Vagina (tissue), 2 donors: ENCODE data around the gene PTPN21. TPM values are rescaled to one million over a fixed set of nuclear protein-coding genes. Genes with fewer than 3 reads are reported as not detected.
A peak's percentile ranks its signal among the peaks of the same experiment; 100 is the strongest.

ENCODE experiments used
- DNase-seq, 2 donors: peaks; one replicate each; pipeline ENCODE4 v3.0.0-alpha.2; 2017; ENCODE audit errors: extremely low spot score in 2 of 2
- H3K27ac ChIP-seq: fragments of 200-600 bp; sonication (generic); one replicate; pipeline ENCODE4 v1.5.1; 2019
- H3K27me3 ChIP-seq: fragments of 200-600 bp; sonication (generic); one replicate; pipeline ENCODE4 v1.5.1; 2019
- H3K36me3 ChIP-seq, 2 donors: fragments of 200-600 bp; sonication (generic); one replicate each; pipeline ENCODE4 v1.5.1; 2017 to 2019
- H3K4me1 ChIP-seq: fragments of 200-600 bp; sonication (generic); one replicate; pipeline ENCODE4 v1.5.1; 2019
- H3K4me3 ChIP-seq, 2 donors: fragments of 200-600 bp; sonication (generic); 1 replicate in 1 of 2; 2 replicates in 1 of 2; pipeline ENCODE4 v1.5.1; 2016 to 2019
- H3K9me3 ChIP-seq: fragments of 200-600 bp; sonication (generic); one replicate; pipeline ENCODE4 v1.5.1; 2019
- CTCF ChIP-seq, 3 experiments: fragments of 450-650 bp in 2 of 3; fragments of 200-600 bp in 1 of 3; sonication (generic) in 1 of 3; IDR thresholded peaks; one replicate each; pipeline ENCODE4 v1.5.1; 2017 to 2019; ENCODE audit warnings: antibody characterized with exemption in 3 of 3, mild to moderate bottlenecking in 2 of 3, moderate library complexity in 2 of 3
- POLR2A ChIP-seq, 2 donors: fragments of 450-650 bp; IDR thresholded peaks; one replicate each; pipeline ENCODE4 v1.6.1; 2017; ENCODE audit warnings: antibody characterized with exemption in 2 of 2, mild to moderate bottlenecking in 2 of 2, moderate library complexity in 2 of 2
- POLR2AphosphoS5 ChIP-seq, 2 donors: sonication (generic); formaldehyde crosslinking; IDR thresholded peaks; one replicate each; pipeline ENCODE4 v1.9.0; 2017; ENCODE audit warnings: antibody characterized with exemption in 2 of 2, mild to moderate bottlenecking in 2 of 2, low read depth in 1 of 2; ENCODE audit not compliant: insufficient read depth in 1 of 2
- intact Hi-C: fragments of 100-400 bp; cut with DNase I; formaldehyde crosslinking; loops from one replicate; pipeline ENCODE4 v1.15.1; 2023
- total RNA-seq: library from RNA; depleted of rRNA; stranded (reverse); fragments of >200 nt; gene quantifications from one replicate; pipeline ENCODE4 v1.2.3, GENCODE V29; 2016

The PTPN21 gene
- total RNA-seq = 15.2 TPM

GRCh38 chr14:88554457-88555286, at the start of gene PTPN21:
PTPN21 (minus strand) TSS chr14:88555007; CDS start chr14:88550417, 4,590 bp downstream.
- H3K27me3 ChIP-seq = no peaks in the 10 kb centered on the region
- TF ChIP-seq CTCF (IDR thresholded peaks at IDR 0.05) = no peak
- TF ChIP-seq POLR2AphosphoS5 (IDR thresholded peaks at IDR 0.05; ENCODE audit: insufficient read depth in 1 of 2, low read depth in 1 of 2) = peak in 1 of 2 donors; percentile 16
- peak within 1 kb of the TSS; percentile 67 to 82 for H3K4me3 ChIP-seq
- DNase-seq = no peak
- peak within 1 kb of the TSS; percentile 83 for H3K27ac ChIP-seq
- H3K9me3 ChIP-seq = no peaks in the 10 kb centered on the region
- intact Hi-C loops = loop anchor here (5.0 kb wide), 1 partner anchor 62 kb away; no protein-coding TSS in a partner anchor
- H3K4me1 ChIP-seq = peaks cover 44% of the 10 kb centered on the region
- peaks cover 0 to 6% of the 10 kb centered on the region in 2 donors for H3K36me3 ChIP-seq

- H3K9me3 ChIP-seq = no peaks in the 10 kb centered on the region
- H3K27me3 ChIP-seq = no peaks in the 10 kb centered on the region
- no peaks in the 10 kb centered on the region for H3K4me1 ChIP-seq
- TF ChIP-seq CTCF (IDR thresholded peaks at IDR 0.05) (no peak), POLR2A (IDR thresholded peaks at IDR 0.05) (no peak), POLR2AphosphoS5 (IDR thresholded peaks at IDR 0.05; ENCODE audit: insufficient read depth in 1 of 2, low read depth in 1 of 2) (no peak)
- H3K4me3 ChIP-seq = no peak overlapping the region
- H3K27ac ChIP-seq = no peak overlapping the region
- intact Hi-C loops = no loop called here
- no peak for DNase-seq
- H3K36me3 ChIP-seq = peaks cover 0 to 74% of the 10 kb centered on the region in 2 donors
These were observed 49.4 kb upstream of the PTPN21 start for GRCh38 chr14:88604212-88604611.

- no peak for DNase-seq
- TF ChIP-seq POLR2A (IDR thresholded peaks at IDR 0.05) (no peak), POLR2AphosphoS5 (IDR thresholded peaks at IDR 0.05; ENCODE audit: insufficient read depth in 1 of 2, low read depth in 1 of 2) (no peak), CTCF (IDR thresholded peaks at IDR 0.05) (no peak)
- intact Hi-C loops = no loop called here
- Histone ChIP-seq H3K4me3 (no peak overlapping the region), H3K9me3 (no peaks in the 10 kb centered on the region), H3K27ac (no peak overlapping the region), H3K4me1 (no peaks in the 10 kb centered on the region), H3K36me3 (peaks cover 0 to 77% of the 10 kb centered on the region in 2 donors), H3K27me3 (no peaks in the 10 kb centered on the region)
These were observed 45.1 kb upstream of the PTPN21 start for GRCh38 chr14:88599761-88600439.

- Histone ChIP-seq H3K27me3 (no peaks in the 10 kb centered on the region), H3K9me3 (no peaks in the 10 kb centered on the region), H3K36me3 (peaks cover 0 to 73% of the 10 kb centered on the region in 2 donors), H3K4me1 (no peaks in the 10 kb centered on the region), H3K4me3 (no peak overlapping the region), H3K27ac (no peak overlapping the region)
- TF ChIP-seq POLR2A (IDR thresholded peaks at IDR 0.05) (no peak), POLR2AphosphoS5 (IDR thresholded peaks at IDR 0.05; ENCODE audit: insufficient read depth in 1 of 2, low read depth in 1 of 2) (no peak), CTCF (IDR thresholded peaks at IDR 0.05) (no peak)
- intact Hi-C loops = no loop called here
- DNase-seq = no peak
These were observed 44.5 kb upstream of the PTPN21 start for GRCh38 chr14:88599326-88599725.
